Lower leg skin (tissue), 4 donors: ENCODE results near the gene TNPO2. TPM values are rescaled to one million over a fixed set of nuclear protein-coding genes. Genes with fewer than 3 reads are reported as not detected.

Experiments used
- DNase-seq, 2 donors: peaks; one replicate each; pipeline ENCODE4 v3.0.0-alpha.2; 2019; ENCODE audit warnings: low spot score in 2 of 2
- H3K4me3 ChIP-seq: fragments of 200-600 bp; sonication (generic); 2 replicates; pipeline ENCODE4 v1.5.1; 2017; ENCODE audit warnings: mild to moderate bottlenecking, low read depth; ENCODE audit not compliant: poor library complexity, severe bottlenecking
- POLR2A ChIP-seq, 2 donors: fragments of 450-650 bp; IDR thresholded peaks; one replicate each; pipeline ENCODE4 v1.6.1; 2016 to 2017; ENCODE audit warnings: antibody characterized with exemption in 2 of 2, mild to moderate bottlenecking in 1 of 2, moderate library complexity in 1 of 2
- WGBS, 2 donors: methylation state at CpG; one replicate each; pipeline ENCODE4 v1.1.5; 2018; 5-methylcytosine and 5-hydroxymethylcytosine counted together
- intact Hi-C: fragments of 100-400 bp; cut with DNase I; formaldehyde crosslinking; loops from one replicate; pipeline ENCODE4 v1.15.0; 2023; ENCODE audit warnings: low total_unique reads
- total RNA-seq, 4 donors: library from RNA; depleted of rRNA; stranded (reverse); fragments of >200 nt; gene quantifications; one replicate each; pipeline ENCODE4 v1.1.0, GENCODE V29; 2016
- TF ChIP-seq, protein P1 (sequence below), 3 donors: fragments of 450-650 bp; IDR thresholded peaks; one replicate each; pipeline ENCODE4 v1.5.1; 2016; ENCODE audit warnings: antibody characterized with exemption in 3 of 3, mild to moderate bottlenecking in 3 of 3, moderate library complexity in 2 of 3

TNPO2 gene
- total RNA-seq, 4 donors from 2014 or later = 58.3 to 160 (median 89.9) TPM

DNA sequence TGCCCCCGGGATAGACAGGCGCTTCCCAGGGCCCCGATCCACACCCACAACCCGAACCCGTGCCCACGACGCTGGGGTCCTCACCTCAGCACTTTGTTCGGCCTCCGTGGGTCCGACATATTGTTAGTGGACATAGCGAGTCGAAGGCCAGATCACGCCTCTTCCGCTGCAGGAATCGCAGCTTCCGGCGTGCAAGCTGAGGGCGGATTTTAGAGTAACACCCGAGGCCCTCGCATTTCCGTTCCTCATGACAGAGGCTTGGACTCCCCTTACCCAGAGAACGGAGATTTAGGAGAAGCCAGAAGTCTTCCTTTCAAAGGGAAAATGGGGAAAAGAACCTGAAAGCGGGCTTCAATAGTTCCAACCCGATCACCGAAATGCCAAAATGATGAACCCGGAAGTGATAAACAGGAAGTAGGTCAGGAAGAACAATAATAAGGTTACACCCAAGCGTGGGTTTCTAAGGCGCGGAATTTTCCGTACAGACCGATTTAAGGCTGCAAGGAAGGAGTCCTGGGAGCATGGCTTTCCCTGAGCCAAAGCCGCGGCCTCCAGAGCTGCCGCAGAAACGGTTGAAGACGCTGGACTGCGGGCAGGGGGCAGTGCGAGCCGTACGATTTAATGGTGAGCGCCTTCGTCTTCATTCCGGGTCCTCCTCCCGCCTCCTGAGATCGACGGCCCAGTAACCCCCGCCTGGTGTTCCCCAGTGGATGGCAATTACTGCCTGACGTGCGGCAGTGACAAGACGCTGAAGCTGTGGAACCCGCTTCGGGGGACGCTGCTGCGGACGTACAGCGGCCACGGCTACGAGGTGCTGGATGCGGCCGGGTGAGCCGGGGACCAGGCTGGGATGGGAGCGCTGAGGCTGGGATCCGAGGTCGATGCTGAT is 54.2 kb downstream of the TNPO2 start:
- peak overlapping the region; percentile 78 for H3K4me3 ChIP-seq
- TF ChIP-seq, protein P1, sequence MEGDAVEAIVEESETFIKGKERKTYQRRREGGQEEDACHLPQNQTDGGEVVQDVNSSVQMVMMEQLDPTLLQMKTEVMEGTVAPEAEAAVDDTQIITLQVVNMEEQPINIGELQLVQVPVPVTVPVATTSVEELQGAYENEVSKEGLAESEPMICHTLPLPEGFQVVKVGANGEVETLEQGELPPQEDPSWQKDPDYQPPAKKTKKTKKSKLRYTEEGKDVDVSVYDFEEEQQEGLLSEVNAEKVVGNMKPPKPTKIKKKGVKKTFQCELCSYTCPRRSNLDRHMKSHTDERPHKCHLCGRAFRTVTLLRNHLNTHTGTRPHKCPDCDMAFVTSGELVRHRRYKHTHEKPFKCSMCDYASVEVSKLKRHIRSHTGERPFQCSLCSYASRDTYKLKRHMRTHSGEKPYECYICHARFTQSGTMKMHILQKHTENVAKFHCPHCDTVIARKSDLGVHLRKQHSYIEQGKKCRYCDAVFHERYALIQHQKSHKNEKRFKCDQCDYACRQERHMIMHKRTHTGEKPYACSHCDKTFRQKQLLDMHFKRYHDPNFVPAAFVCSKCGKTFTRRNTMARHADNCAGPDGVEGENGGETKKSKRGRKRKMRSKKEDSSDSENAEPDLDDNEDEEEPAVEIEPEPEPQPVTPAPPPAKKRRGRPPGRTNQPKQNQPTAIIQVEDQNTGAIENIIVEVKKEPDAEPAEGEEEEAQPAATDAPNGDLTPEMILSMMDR (IDR thresholded peaks at IDR 0.05) = no peak
- TF ChIP-seq POLR2A (IDR thresholded peaks at IDR 0.05) = no peak
- 0 to 1% methylated on average over 37 to 62 of the region's 64 CpGs for WGBS, 2 donors
- intact Hi-C loops = no loop called here
- DNase-seq = peak; percentile 74 to 96

DNA sequence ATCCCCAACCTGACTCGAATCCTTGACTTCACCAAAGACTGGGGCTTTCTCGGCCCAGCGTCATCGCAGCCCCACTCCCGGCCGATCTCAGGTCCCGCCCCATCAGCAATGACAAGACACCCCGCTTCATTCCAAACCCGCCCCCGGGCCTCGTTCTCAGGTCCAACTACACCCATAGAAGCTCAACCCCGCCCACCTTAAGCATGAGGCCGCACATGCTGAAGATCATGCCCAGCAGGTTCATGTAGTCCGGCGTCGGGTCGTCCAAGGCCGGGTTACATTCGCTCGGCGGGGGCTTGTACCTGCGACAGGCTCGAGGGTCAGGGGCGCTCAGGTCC is 54.8 kb downstream of the TNPO2 start:
- no peak for TF ChIP-seq POLR2A (IDR thresholded peaks at IDR 0.05)
- TF ChIP-seq, protein P1 (IDR thresholded peaks at IDR 0.05) = no peak
- 1% methylated on average over 15 to 16 of the region's 24 CpGs for WGBS, 2 donors
- DNase-seq = peak; percentile 62 to 93
- intact Hi-C loops = no loop called here
- peak overlapping the region; percentile 78 for H3K4me3 ChIP-seq

DNA sequence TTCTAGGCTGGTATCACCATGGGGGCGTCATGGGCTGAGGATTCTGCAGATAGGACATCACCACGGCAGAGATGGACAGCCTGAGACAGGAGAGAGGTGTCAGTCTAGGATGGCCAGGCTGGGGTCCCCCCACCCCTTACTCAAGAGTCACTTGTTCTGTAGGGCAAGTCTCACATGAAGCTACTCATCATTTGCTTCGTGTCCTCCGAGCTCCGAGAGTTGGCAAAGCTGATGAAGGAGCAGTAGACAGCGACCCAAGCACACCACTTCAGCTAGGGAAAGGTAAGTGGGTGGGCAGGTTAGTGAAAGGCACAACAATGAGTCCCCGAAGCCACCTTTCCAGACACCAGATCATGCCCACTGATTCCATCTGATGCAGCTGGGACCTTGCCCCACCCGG is 55.4 kb downstream of the TNPO2 start:
- WGBS, 2 donors = 63 to 70% methylated on average over 8 of the region's 8 CpGs
- intact Hi-C loops = no loop called here
- no peak for TF ChIP-seq POLR2A (IDR thresholded peaks at IDR 0.05)
- TF ChIP-seq, protein P1 (IDR thresholded peaks at IDR 0.05) = no peak
- DNase-seq = no peak
- H3K4me3 ChIP-seq = no peak overlapping the region

DNA sequence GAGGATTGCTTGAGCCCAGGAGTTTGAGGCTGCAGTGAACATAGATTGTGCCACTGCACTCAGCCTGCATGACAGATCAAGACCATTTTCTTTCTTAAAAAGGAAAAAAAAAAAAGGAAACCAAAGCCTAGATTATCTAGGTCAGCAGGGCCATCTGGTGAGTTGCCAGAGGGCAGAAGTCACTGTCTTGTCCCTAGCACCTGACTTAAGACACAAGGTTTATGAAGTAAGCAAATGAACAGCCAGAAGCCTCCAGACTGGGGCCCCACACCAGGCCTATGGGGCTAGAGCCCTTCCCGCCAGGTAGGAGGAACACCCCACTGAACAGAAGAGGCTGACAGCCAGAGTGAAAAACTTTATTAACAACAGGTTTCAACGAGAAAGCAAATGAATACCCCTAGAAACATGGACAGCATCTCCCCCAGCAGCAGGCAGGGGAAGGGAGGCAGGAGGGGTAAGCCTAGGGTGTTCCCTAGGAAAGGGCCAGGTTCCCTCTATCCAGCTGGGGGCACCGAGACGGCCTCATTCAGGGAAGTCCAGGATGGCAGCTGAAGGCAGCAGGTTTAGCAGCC is 55.9 kb downstream of the TNPO2 start:
- no peak overlapping the region for H3K4me3 ChIP-seq
- WGBS, 2 donors = 66% methylated on average over 4 of the region's 4 CpGs
- no peak for DNase-seq
- intact Hi-C loops = no loop called here
- TF ChIP-seq, protein P1 (IDR thresholded peaks at IDR 0.05) = no peak
- no peak for TF ChIP-seq POLR2A (IDR thresholded peaks at IDR 0.05)

DNA sequence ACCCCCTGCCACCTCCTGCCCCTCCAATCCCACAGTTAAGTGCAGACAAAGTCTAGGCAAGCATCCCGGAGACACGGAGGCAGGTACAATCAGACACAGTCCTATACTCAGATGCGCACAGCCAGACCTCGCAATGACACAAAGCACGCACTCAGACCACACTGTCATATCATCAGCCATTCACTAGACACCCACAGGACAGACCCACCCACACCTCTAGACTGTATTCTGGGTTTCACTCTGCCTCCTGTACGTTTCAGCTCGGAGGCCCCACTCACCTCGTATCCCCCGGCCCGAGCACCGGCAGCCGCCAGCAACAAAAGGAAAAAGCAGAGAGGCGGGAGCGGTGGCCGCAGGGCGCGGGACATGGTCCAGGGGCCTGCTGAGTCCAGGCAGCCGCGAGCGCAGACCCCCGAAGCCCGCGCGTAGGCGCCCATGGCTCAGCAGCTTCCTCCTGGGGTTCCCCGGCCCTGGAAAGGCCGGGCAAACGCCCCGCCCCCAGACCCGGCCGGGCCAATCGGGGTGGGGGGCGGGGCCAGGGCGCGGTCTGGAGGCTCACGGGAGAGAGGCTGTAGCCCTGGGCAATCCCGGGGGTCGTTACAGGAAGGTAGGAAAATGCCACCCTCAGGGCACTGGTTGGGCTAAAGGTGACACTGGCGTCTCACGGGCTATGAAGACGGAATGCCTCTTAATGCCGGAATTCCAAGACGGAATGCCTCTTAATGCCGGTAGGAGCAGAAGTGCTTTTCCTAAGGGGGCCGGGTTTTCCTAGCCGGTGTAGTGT is 57.3 kb downstream of the TNPO2 start, which contains the start of the genes MAN2B1 and WDR83:
TSS of gene MAN2B1 (minus strand) at position 478 of the 784 bp plus-strand sequence. CDS start at position 437, 41 bp downstream.
TSS of gene WDR83 (plus strand) at position 543 of the 784 bp plus-strand sequence. CDS start 2,984 bp downstream, outside the sequence.
- peak within 1 kb of the TSS; percentile 75 for H3K4me3 ChIP-seq
- 0 to 1% methylated on average over 34 to 40 of the region's 46 CpGs for WGBS, 2 donors
- DNase-seq = peak; percentile 63 to 93
- TF ChIP-seq POLR2A (IDR thresholded peaks at IDR 0.05) = no peak
- TF ChIP-seq, protein P1 (IDR thresholded peaks at IDR 0.05) = no peak
- intact Hi-C loops = no loop called here
